HEK293 (cell line): ENCODE data around the gene KAT5.

Source experiments
- KLF9 ChIP-seq: fragments of 450-650 bp; formaldehyde crosslinking; IDR thresholded peaks from 2 replicates; pipeline ENCODE4 v1.5.1; 2016; ENCODE audit warnings: missing biosample characterization, missing genetic modification characterization, low read depth
- YY2 ChIP-seq: fragments of 450-650 bp; formaldehyde crosslinking; IDR thresholded peaks from 2 replicates; pipeline ENCODE4 v1.5.1; 2016; ENCODE audit warnings: missing biosample characterization, missing genetic modification characterization
- ZNF239 ChIP-seq: fragments of 450-650 bp; formaldehyde crosslinking; IDR thresholded peaks from 2 replicates; pipeline ENCODE4 v1.5.1; 2016; ENCODE audit warnings: missing biosample characterization, missing genetic modification characterization

DNA sequence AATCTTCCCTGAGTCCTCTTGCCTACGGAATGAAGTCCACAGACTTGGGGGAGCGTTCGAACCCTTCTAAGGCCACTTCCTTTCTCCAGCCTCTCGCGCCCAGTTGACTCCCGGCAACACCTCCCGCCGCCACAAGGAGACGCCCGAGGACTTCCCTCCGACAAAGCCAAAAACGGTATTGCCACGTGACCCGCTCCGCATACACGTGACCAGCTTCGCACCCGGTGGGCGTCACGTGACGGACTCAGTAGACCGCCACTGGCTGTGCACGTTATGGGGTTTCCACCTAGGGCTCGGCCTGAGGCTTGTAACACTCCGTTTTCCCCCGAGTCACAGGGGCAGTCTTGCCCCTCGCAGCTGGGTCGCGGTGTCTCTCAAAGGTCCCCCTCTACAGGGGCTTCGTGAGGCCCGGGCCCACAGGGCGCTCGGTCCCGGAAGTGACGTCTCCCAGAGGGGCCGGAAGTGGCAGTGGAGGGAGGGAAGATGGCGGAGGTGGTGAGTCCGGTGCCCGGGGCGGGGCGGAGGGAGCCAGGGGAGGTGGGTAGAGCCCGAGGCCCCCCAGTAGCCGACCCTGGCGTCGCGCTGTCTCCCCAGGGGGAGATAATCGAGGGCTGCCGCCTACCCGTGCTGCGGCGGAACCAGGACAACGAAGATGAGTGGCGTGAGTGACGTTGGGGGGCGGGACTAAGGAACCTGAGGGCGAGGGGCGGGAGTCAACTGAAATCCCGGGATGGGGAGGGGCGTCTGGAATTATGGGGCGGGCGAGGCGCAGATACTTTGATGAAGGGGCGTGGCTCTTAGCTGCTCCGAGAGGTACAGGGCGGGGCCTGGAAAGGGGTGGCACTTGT, at the start of gene KAT5:
- TF ChIP-seq ZNF239 (tag by site-specific recombination) = no peak
- peak; percentile 92 for TF ChIP-seq KLF9 (tag by site-specific recombination)
- peak; percentile 94 for TF ChIP-seq YY2
